Astrocyte (in vitro differentiated cells and primary cell): ENCODE data around the gene DNMT1.

ENCODE experiments used
- CTCF ChIP-seq: IDR thresholded peaks from 2 replicates; pipeline ENCODE4 v1.5.1; 2011; ENCODE audit warnings: low read depth, mild to moderate bottlenecking, inconsistent platforms, low read length, moderate library complexity; ENCODE audit not compliant: insufficient read depth
- EZH2 ChIP-seq: IDR thresholded peaks from 2 replicates; pipeline ENCODE4 v1.6.1; 2012; ENCODE audit warnings: mild to moderate bottlenecking, low read length, inconsistent platforms; ENCODE audit not compliant: insufficient read depth

- TF ChIP-seq EZH2 (no peak), CTCF (no peak)
Observed at GRCh38 chr19:10110076-10110971, 84.4 kb downstream of the DNMT1 start.
